Measurements from ENCODE around the gene PLXNB2.
"Not testable (repeated sequence)": the region's sequence is repeated elsewhere in the genome, so short reads cannot be mapped to it uniquely, and the experiment has no call there.

PLXNB2 gene

DNA sequence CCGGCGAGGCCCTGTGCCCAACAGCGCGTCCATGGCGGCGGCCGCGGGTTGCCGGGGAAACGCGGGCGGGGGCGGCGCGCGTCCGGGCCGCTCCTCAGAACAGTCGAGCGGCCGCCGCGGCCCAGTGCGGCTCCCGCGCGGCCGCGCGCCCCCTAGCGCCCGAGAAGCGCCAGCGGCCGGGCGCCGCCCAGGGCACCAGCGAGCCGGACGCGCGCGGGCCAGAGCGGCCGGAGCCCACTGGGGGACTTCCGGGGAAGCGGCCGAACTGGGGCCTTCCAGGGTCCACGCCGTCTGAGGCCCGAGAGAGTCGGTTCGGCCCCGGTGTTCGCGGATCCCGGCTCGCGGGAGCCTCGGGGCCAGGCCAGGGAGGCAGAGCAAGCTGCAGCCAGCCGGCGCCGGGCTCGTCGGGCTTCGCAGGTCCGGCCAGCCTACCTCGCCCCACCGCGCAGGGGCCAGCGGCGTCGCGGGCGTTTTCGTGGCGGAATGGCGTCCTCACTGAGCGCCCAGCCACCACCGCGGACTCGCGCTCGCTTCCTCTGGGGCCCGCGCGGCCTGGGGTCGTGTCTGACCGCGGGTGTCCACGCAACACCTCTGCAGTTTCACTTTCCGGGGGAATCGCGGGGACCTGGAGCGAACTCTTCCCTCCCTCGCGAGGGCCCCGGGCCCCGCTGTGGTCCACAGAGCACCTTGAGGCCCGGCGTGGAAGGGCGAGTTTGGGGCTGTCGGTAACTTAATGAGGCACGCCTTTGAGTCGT is 19.7 kb upstream of the PLXNB2 start, which contains the start of gene DENND6B:
TSS of gene DENND6B (minus strand) at position 57 of the 755 bp plus-strand sequence. CDS start at position 33, 24 bp downstream.
- peak in 46 of 56 donors; percentile 27 to 87 (median 71) for DNase-seq

DNA sequence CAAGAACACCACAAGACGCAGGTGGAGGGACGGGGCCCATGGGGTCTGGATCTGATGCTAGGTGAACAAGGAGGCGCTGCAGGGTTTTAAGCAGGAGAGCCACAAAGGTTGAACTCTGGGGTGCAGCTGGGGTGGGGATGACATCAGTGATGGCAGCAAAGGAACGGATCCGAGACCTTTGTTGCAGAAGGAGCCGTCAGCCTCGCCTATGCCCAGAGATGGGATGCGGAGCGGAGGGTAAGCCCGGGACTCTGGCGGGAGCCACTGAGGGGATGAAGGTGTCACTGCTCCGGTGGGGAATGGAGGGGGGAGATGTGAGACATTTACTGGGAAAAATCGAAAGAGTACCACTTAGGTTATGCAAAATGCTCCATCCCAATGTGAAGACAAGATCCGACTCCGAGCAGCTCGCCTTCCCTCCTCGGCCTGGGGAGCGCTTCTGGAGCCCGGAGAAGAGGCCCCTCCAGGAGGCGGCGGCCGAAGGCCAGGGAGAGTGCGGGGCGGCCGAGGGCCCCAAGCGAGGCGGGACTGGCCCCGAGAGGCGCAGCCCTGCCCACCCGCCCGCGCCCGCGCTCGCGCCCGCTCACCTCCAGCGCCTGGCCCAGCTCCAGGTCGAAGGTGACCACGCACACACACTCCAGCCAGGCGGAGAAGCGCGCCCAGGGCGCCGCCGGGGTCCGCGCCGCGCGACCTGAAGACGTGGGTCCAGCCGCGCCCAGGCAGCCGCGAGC is 18.9 kb upstream of the PLXNB2 start:
- no peak for DNase-seq

DNA sequence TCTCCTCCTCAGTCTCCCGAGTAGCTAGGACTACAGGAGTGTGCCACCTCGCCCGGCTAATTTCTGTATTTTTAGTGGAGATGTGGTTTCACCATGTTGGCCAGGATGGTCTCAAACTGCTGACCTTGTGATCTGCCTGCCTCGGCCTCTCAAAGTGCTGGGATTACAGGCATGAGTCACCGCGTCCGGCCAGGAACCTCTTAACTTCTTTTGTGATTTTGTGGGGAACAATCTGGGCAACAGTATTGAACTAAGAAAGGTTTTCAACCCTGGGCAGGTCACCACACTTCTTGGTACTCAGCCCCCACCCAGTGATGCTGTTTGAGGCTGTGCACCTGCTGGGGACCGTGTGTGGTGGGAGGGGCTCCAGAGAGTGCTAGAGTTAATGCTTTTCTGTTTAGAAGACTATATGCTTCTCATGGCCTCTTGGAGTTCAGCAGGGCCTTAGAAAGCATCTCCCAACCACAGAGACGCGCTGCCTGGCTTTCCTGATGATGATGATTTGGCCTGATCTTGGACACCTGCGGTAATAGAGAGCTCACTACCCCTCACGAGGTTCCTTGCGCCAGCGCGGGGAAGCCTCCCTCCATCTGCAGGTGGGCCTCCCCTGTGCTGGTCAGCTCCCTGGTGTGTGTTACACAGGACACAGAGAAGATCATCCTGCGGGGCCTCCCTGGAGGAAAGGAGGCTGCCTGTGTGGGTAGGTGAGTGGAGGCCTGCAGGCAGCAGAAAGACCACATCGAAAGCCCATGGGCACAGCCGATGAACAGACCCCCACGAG is 18.2 kb upstream of the PLXNB2 start:
- DNase-seq: no peak

DNA sequence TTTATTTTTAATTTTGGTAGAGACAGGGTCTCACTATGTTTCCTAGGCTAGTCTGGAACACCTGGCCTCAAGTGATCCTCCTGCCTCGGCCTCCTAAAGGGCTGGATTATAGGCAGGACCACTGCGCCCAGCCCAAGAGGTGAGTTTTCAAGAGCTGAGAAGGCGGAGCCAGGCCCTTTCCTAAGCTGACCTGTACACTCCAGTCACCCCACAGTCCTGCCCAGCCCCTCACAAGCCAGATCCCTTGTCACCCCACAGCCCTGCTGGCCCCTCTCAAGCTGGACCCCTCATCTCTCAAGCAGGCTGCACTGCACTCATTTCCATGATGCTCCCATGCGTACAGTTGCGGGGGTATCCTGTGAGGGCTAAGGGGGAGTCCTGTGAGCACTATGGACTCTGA is 16.5 kb upstream of the PLXNB2 start:
- no peak for DNase-seq

DNA sequence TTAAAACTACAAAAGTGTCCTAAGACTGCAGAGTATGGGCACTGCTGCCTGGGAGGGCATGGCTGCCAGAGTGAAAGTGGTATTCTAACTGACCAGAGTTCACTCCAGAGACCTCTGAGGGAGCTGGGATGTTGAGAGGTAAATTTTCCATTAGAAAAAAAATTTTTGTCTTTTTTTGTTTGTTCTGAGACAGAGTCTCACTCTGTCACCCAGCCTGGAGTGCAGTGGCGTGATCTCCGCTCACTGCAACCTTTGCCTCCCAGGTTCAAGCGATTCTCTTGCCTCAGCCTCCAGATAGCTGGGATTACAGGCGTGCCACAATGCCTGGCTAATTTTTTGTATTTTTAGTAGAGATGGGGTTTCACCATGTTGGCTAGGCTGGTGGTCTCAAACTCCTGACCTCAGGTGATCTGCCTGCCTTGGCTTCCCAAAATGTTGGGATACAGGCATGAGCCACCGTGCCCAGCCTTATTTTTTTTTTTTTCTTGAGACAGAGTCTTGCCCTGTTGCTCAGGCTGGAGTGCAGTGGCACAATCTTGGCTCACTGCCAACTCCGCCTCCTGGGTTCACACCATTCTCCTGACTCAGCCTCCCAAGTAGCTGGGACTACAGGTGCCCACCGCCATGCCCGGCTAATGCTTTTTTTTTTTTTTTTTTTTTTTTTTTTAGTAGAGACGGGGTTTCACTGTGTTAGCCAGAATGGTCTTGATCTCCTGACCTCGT is 15.1 kb upstream of the PLXNB2 start:
- DNase-seq: not testable (repeated sequence)

DNA sequence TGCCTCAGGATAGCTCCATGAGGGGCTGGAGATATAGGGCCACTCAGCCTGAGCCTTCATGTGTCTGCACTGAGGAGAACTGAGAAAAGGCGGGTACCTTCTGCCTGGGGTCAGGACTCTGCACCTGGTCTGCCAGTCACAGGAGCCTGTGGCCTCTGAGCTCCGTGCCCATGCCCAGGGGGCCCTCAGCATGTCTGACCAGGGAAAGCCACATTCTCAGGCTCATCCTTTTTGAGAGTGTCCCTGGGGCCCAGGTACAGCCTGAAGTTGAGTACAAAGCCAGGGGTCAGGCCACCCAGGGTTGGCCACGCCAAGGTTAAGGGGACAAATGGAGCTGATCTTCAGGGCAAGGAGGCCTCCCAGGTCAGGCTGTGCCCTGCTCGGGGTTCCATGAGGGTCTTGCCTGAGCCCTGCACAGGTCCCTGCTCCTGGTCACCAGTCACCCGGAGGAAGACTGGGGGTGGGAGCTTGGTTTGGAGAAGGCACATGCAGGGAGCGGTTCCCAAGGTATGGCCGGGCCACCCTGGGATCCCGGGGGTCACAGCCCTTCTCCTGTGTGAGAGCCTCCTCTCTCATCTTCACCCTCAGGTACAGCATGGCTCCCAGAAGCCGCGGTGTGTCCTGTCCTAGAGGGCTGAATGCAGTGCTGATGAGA is 13.4 kb upstream of the PLXNB2 start:
- no peak for DNase-seq

DNA sequence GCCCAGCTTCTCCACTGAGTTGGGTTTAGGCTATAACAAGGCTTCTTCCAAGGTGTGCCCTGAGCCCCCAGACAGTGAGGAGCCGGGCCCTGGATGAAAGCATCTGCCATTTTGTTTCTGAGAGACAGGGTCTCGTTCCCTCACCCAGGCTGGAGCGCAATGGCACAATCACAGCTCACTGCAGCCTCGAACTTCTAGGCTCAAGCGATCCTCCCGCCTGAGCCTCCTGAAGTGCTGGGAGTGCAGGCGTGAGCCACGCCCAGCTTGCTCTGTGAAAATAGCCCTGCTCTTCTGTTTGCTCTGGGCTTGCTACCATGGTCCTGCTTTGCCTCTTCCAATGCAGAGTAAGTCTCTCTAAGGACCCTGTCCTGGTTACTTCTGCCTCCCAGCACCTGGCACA is 12.7 kb upstream of the PLXNB2 start:
- DNase-seq: no peak

DNA sequence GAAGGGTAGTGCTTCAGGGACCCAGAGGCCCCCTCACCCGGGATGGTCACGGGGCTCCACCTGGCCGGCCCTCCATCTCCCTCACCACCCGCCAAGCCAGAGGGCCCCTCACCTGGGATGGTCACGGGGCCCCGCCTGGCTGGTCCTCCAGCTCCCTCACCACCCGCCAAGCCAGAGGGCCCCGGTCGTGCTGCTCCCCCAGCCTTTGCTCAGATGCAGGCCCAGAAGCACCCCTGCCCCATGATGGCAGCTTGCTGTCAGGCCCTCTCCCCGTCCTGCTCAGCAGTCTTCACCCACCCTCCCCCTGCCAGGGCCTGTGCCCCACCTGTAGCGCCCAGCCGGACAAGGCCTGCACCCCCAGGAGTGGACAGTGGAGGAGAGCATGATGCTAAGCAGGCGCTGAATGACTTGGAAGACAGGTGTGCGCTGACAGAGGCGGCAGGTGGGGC is 12.1 kb upstream of the PLXNB2 start:
- no peak for DNase-seq

DNA sequence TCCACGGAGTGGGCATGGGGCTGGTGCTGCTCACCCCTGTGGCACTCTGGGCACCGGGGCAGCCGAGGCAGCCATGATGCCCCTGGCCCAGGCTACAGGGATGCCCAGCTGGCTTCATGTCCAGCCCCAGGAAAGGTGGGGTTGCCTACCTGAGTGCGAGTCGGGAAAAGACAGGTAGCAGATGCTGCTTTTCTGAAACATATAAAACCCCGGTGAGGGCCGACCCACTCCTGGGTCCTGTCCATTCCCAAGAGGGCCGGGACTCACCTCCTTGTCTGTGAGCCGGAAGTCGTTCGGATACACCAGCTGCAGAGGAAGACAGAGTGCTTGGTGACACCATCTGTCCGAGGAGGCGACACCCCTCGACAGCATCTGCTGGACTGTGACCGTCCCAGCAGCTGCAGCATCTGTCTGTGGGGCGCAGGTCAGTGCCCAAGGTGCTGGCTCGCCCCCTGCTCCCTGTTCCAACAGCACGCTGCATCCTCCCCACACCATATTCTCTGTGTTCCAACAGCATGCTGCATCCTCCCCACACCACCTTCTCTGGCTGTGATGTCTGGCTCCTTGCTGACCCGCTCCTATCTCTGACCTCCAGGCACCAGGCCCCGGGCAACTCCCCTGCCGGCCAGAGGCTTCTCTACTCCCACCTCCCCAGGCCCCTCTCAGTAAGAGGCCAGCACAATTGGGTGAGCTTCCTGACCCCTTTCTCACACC is 11.4 kb upstream of the PLXNB2 start:
- DNase-seq: no peak

DNA sequence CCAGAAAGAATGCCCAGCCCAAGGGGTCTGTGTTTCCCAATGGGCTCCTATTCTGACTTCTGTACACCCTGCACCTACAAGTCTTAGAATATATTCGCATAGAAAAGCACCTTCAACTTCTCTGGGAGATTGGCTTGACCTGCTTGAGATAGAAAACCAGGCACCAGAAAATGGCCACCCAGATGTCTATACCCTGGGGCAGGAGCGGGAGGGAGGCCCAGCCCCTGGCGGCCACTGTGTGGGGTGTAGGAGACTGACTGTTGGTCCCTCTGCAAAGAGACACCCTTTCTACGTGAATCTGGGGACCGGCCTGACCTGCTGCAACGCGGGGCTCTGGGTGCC is 10.9 kb upstream of the PLXNB2 start:
- DNase-seq: no peak

DNA sequence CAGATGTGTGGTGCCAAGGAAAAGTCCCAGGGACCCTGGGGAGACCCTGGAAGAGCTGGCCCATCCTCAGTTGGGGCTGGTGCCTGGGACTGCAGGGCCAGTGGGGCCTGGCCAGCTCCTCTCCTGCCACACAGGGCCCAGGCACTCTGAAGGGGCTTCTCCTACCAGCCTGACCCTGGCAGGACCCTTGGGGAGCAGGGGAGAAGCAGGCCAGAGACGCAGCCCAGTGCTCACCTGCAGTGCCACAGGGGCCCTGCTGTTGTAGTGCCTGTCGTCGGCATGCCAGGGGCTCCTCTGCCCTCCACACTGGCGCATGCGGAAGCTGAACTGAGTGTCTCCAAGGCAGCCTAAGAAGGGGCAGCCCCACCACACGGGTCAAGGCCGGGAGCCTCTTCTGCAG is 10.2 kb upstream of the PLXNB2 start:
- DNase-seq: no peak

DNA sequence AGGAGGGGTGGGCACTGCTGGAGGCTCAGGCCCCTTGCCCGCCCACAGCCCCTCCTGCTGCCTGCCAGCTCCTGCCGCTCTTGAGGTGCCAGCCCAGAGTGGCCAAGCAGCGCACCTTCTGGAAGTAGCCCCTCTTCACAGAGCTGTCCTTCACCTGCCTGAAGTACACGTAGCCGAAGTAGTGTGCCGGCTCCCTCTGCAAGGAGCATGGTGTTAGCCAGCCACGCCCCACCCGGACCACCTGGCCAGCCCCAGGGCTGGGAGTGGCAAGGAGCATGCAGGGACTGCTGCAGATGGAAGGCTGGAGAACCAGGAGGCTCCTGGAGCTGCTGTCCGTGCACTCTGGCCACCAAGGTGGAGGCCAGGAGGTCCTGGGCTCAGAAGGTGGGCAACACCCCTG is 9.7 kb upstream of the PLXNB2 start:
- DNase-seq: no peak

DNA sequence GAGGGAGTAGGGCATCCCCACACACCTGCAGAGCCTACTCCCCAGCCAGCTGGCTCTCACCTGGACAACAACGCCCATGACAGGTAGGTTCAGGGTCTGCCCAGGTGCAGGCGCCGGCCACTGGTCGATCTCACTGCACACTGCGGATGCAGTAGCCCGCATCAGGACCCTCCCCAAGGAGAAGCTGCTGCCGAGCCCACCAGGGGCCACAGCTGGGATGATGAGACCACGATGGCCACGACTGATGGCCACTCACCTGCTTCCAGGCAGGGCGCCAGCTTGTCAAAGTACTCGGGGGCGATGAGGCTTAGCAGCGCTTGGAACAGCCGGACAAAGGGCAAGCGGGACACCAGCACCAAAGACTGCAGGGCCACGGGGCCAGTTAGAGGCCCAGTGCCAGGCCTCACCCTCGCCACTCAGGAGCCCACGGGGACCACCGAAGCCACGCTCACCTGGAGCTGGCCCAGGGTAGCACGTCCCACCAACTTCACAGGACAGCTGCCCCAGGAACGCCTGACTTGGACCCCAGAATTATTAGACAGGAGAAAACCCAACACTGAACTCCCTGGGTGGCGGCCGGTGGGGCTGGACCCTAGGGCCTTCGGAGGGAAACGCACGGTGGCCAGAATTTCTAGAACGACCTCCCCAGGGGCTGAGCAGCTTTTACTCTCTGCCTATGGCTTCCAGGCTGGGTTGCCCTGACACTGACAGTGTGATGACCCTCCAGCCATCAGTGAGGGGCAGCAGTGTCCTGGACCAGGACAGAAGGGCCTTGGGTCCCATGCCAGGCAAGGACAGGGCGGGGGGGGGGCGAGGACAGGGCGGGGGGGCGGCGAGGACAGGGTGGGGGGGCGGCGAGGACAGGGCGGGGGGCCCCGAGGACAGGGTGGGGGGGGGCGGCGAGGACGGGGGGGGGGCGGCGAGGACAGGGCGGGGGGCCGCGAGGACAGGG is 8.9 kb upstream of the PLXNB2 start:
- DNase-seq: no peak

DNA sequence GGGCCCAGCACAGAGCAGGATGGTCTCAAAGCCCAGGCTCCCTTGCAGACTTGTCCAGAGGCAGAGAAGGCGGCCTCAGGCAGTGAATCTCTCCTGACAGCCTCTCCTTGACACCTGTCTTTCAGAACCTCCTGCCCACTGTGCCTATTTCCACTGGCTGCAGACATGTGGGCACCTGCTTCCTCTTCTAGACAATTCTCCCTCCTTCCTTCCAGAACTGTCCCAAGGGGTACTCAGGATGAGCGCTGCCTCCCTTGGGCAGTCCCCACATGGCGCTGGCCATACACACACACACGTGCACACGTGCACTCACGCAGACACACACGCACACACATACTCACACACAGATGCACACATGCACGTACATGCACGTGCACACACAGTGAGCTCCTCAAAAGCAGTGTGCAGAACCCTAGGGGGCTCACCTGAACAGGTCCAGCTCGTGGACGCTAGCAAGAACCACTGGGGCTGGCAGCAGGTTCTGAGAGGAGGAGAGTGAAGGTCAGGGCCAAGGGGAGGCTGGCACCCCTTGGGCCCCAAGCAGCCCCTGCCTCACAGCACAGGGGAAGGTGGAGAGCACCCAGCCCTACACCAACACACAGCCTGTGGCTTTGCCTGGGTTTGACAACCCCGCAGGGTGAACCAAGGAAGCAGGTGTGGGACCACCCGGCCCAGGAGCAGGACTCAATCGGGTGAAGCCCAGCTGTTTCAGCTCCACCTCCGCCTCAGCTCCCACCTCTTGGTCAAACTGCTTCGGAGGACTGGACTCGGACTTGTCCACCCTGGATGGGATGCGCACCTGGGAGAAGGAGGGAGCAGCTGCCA is 8.1 kb upstream of the PLXNB2 start:
- DNase-seq: no peak

DNA sequence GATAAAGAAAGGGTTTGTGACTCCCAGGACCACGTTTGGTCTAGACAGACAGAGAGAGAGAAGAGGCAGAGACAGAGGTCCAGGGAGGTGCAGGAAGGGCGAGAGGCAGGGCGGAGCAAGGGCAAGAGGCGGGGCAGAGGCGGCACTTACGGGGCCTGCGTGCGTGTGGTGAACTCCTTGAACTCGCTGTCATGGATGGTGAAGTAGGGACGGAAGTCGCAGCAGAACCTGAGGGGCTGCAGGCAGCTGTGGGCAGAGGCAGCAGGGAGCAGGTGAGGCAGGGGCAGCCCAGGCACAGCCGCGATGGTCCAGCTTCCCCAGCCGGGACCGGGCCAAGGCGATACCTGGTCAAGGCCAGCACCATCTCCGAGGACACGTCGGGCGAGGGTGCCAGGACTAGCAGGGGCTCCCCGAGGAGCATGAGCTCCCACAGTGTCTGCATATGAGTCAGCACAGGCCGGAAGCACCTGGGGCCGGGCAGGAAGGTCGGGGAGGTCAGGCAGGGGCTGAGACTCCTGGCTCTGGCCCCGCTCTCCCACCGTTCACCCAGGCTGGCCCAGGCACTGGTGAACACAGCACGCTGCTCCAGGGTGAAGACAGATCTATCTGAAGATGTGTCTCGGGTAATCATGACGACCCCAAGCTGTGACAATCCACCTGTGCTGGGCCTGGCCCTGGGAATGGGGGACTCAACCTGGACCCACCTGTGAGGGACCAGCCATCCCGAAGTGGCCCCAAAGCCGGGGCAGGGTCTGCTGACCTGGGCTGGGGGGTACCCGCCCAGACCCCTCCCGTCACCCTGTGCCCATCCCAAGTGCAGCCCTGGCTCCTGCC is 7.2 kb upstream of the PLXNB2 start:
- peak in 1 of 56 donors; percentile 6 for DNase-seq

DNA sequence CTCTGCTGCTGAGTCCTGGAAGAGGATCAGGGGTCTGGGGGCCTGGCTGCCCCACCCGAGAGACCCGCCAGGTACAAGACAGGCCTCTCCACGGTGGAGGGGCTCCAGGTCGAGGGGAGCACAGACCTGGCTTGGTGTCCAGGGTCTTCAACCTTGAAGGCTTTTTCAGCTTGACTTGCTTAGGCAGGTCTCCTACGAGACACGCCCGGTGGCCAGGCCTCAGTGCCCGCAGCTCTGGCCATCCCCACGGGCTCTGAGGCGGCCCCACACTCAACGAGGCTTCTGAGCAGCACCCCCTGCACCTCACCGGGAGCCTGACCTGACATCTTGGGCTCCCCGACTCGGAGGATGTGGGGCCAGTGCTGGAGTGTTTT is 6.6 kb upstream of the PLXNB2 start:
- DNase-seq: no peak

DNA sequence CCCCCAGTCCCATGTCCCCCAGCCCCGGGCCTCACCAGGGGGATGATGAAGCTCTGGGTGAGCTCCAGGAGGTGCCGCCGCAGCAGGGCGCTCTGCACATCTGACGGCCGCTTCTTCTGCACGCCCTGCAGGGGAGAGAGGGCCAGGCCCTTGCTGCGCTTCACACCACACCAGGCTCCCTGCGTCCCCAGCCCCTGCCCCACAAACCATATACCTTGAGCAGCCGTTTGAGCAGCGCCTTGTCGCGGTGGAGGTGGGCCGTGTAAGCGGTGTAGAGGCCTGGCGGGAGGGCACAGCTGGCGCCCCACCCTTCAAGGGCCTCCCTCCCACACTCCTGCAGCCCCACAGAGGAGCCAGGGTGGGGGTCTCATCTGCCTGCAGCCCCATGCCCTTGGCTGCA is 6.2 kb upstream of the PLXNB2 start:
- DNase-seq: no peak
